T-helper 1 cell treated with Interleukin-12 subunit alpha and Interleukin-12 subunit beta and Interleukin-4 antibody, amounts not matched to agents 30 μg/mL and 1 μg/mL, for 36 hours (primary cell): Measurements from ENCODE around the gene SLIT3.

Experiments used
- H3K27ac Mint-ChIP-seq: one replicate; pipeline ENCODE4 v1.8.0; 2021; ENCODE audit warnings: mild to moderate bottlenecking, mixed read lengths
- H3K27me3 Mint-ChIP-seq: one replicate; pipeline ENCODE4 v1.8.0; 2021; ENCODE audit warnings: low read depth, mixed read lengths
- H3K36me3 Mint-ChIP-seq: one replicate; pipeline ENCODE4 v1.8.0; 2021; ENCODE audit warnings: low read depth, mixed read lengths
- H3K4me1 Mint-ChIP-seq: one replicate; pipeline ENCODE4 v1.8.0; 2021; ENCODE audit warnings: low read depth, mixed read lengths
- H3K4me3 Mint-ChIP-seq: one replicate; pipeline ENCODE4 v1.8.0; 2021; ENCODE audit warnings: mild to moderate bottlenecking, moderate library complexity, mixed read lengths
- H3K9me3 Mint-ChIP-seq: one replicate; pipeline ENCODE4 v1.8.0; 2021; ENCODE audit warnings: mixed read lengths

SLIT3 gene

GRCh38 chr5:168985454-168985853 is 315.5 kb downstream of the SLIT3 start:
- no peak overlapping the region for H3K27ac Mint-ChIP-seq
- H3K36me3 Mint-ChIP-seq, result no peaks in the 10 kb centered on the region
- no peak overlapping the region for H3K4me3 Mint-ChIP-seq
- H3K9me3 Mint-ChIP-seq, result no peaks in the 10 kb centered on the region
- peaks cover 4% of the 10 kb centered on the region for H3K27me3 Mint-ChIP-seq
- no peaks in the 10 kb centered on the region for H3K4me1 Mint-ChIP-seq

- H3K4me3 Mint-ChIP-seq, result no peak overlapping the region
These were observed 316.7 kb downstream of the SLIT3 start for GRCh38 chr5:168984135-168984675.

GRCh38 chr5:168979135-168979534 is 321.8 kb downstream of the SLIT3 start:
- H3K4me1 Mint-ChIP-seq, result no peaks in the 10 kb centered on the region
- H3K9me3 Mint-ChIP-seq, result no peaks in the 10 kb centered on the region
- peaks cover 4% of the 10 kb centered on the region for H3K27me3 Mint-ChIP-seq
- H3K36me3 Mint-ChIP-seq, result no peaks in the 10 kb centered on the region
- H3K27ac Mint-ChIP-seq, result no peak overlapping the region
- no peak overlapping the region for H3K4me3 Mint-ChIP-seq

More at GRCh38 chr5:168984135-168984675, 316.7 kb downstream of the SLIT3 start:
- Mint-ChIP-seq H3K9me3 (no peaks in the 10 kb centered on the region), H3K36me3 (no peaks in the 10 kb centered on the region), H3K27ac (no peak overlapping the region), H3K4me1 (no peaks in the 10 kb centered on the region), H3K27me3 (peaks cover 4% of the 10 kb centered on the region)

GRCh38 chr5:168978500-168978899 is 322.4 kb downstream of the SLIT3 start:
- no peaks in the 10 kb centered on the region for H3K9me3 Mint-ChIP-seq

GRCh38 chr5:168978015-168978414 is 322.9 kb downstream of the SLIT3 start:
- H3K4me3 Mint-ChIP-seq, result no peak overlapping the region

More at GRCh38 chr5:168978500-168978899, 322.4 kb downstream of the SLIT3 start:
- H3K27me3 Mint-ChIP-seq, result peaks cover 6% of the 10 kb centered on the region
- no peaks in the 10 kb centered on the region for H3K4me1 Mint-ChIP-seq
- H3K36me3 Mint-ChIP-seq, result no peaks in the 10 kb centered on the region
- no peak overlapping the region for H3K4me3 Mint-ChIP-seq
- H3K27ac Mint-ChIP-seq, result no peak overlapping the region

GRCh38 chr5:168976311-168976970 is 324.5 kb downstream of the SLIT3 start:
- Mint-ChIP-seq H3K27ac (no peak overlapping the region), H3K4me3 (no peak overlapping the region), H3K36me3 (no peaks in the 10 kb centered on the region), H3K9me3 (no peaks in the 10 kb centered on the region), H3K27me3 (peaks cover 8% of the 10 kb centered on the region), H3K4me1 (no peaks in the 10 kb centered on the region)

More at GRCh38 chr5:168978015-168978414, 322.9 kb downstream of the SLIT3 start:
- H3K27me3 Mint-ChIP-seq, result peaks cover 8% of the 10 kb centered on the region
- H3K27ac Mint-ChIP-seq, result no peak overlapping the region
- no peaks in the 10 kb centered on the region for H3K36me3 Mint-ChIP-seq
- no peaks in the 10 kb centered on the region for H3K9me3 Mint-ChIP-seq
- H3K4me1 Mint-ChIP-seq, result no peaks in the 10 kb centered on the region

GRCh38 chr5:168975331-168975730 is 325.6 kb downstream of the SLIT3 start:
- peaks cover 8% of the 10 kb centered on the region for H3K27me3 Mint-ChIP-seq
- H3K4me1 Mint-ChIP-seq, result no peaks in the 10 kb centered on the region
- no peaks in the 10 kb centered on the region for H3K9me3 Mint-ChIP-seq
- H3K27ac Mint-ChIP-seq, result no peak overlapping the region
- no peaks in the 10 kb centered on the region for H3K36me3 Mint-ChIP-seq
- H3K4me3 Mint-ChIP-seq, result no peak overlapping the region

- no peaks in the 10 kb centered on the region for H3K4me1 Mint-ChIP-seq
- peaks cover 8% of the 10 kb centered on the region for H3K27me3 Mint-ChIP-seq
- H3K9me3 Mint-ChIP-seq, result no peaks in the 10 kb centered on the region
- no peaks in the 10 kb centered on the region for H3K36me3 Mint-ChIP-seq
- no peak overlapping the region for H3K27ac Mint-ChIP-seq
- no peak overlapping the region for H3K4me3 Mint-ChIP-seq
These were observed 326.9 kb downstream of the SLIT3 start for GRCh38 chr5:168974082-168974481.

GRCh38 chr5:168972731-168973130 is 328.2 kb downstream of the SLIT3 start:
- H3K4me3 Mint-ChIP-seq, result no peak overlapping the region
- H3K27me3 Mint-ChIP-seq, result peaks cover 11% of the 10 kb centered on the region
- H3K27ac Mint-ChIP-seq, result no peak overlapping the region
- no peaks in the 10 kb centered on the region for H3K36me3 Mint-ChIP-seq
- H3K4me1 Mint-ChIP-seq, result no peaks in the 10 kb centered on the region
- H3K9me3 Mint-ChIP-seq, result no peaks in the 10 kb centered on the region

- H3K27ac Mint-ChIP-seq, result no peak overlapping the region
These were observed 329.8 kb downstream of the SLIT3 start for GRCh38 chr5:168971100-168971499.

GRCh38 chr5:168969326-168969886 is 331.5 kb downstream of the SLIT3 start:
- Mint-ChIP-seq H3K4me1 (no peaks in the 10 kb centered on the region), H3K36me3 (no peaks in the 10 kb centered on the region), H3K27ac (no peak overlapping the region), H3K27me3 (peaks cover 13% of the 10 kb centered on the region), H3K9me3 (no peaks in the 10 kb centered on the region), H3K4me3 (no peak overlapping the region)

More at GRCh38 chr5:168971100-168971499, 329.8 kb downstream of the SLIT3 start:
- no peaks in the 10 kb centered on the region for H3K36me3 Mint-ChIP-seq
- H3K9me3 Mint-ChIP-seq, result no peaks in the 10 kb centered on the region
- H3K4me1 Mint-ChIP-seq, result no peaks in the 10 kb centered on the region
- peaks cover 8% of the 10 kb centered on the region for H3K27me3 Mint-ChIP-seq
- H3K4me3 Mint-ChIP-seq, result no peak overlapping the region

GRCh38 chr5:168967882-168968620 is 332.9 kb downstream of the SLIT3 start:
- Mint-ChIP-seq H3K9me3 (no peaks in the 10 kb centered on the region), H3K27ac (no peak overlapping the region), H3K4me1 (no peaks in the 10 kb centered on the region), H3K27me3 (peaks cover 13% of the 10 kb centered on the region), H3K4me3 (no peak overlapping the region), H3K36me3 (no peaks in the 10 kb centered on the region)

- Mint-ChIP-seq H3K27me3 (peaks cover 13% of the 10 kb centered on the region), H3K36me3 (no peaks in the 10 kb centered on the region), H3K4me3 (no peak overlapping the region), H3K4me1 (no peaks in the 10 kb centered on the region), H3K9me3 (no peaks in the 10 kb centered on the region), H3K27ac (no peak overlapping the region)
These were observed 335.3 kb downstream of the SLIT3 start for GRCh38 chr5:168965638-168966037.

GRCh38 chr5:168964182-168964581 is 336.8 kb downstream of the SLIT3 start:
- no peaks in the 10 kb centered on the region for H3K36me3 Mint-ChIP-seq
- peaks cover 13% of the 10 kb centered on the region for H3K27me3 Mint-ChIP-seq
- H3K27ac Mint-ChIP-seq, result no peak overlapping the region
- H3K4me1 Mint-ChIP-seq, result no peaks in the 10 kb centered on the region
- H3K9me3 Mint-ChIP-seq, result no peaks in the 10 kb centered on the region
- no peak overlapping the region for H3K4me3 Mint-ChIP-seq

- Mint-ChIP-seq H3K27me3 (peaks cover 11% of the 10 kb centered on the region), H3K27ac (no peak overlapping the region), H3K4me1 (no peaks in the 10 kb centered on the region), H3K36me3 (no peaks in the 10 kb centered on the region), H3K9me3 (no peaks in the 10 kb centered on the region), H3K4me3 (no peak overlapping the region)
These were observed 338.6 kb downstream of the SLIT3 start for GRCh38 chr5:168962306-168962705.
